GM21619 (cell line): ENCODE data around the gene TOX2.
"Not testable (repeated sequence)": the region's sequence is repeated elsewhere in the genome, so short reads cannot be mapped to it uniquely, and the experiment has no call there.

Experiments
- ATAC-seq: cut with Tn5 transposase; IDR thresholded peaks from one replicate; pipeline ENCODE4 v1.9.1; 2021; ENCODE audit not compliant: unreplicated experiment

The TOX2 gene

DNA sequence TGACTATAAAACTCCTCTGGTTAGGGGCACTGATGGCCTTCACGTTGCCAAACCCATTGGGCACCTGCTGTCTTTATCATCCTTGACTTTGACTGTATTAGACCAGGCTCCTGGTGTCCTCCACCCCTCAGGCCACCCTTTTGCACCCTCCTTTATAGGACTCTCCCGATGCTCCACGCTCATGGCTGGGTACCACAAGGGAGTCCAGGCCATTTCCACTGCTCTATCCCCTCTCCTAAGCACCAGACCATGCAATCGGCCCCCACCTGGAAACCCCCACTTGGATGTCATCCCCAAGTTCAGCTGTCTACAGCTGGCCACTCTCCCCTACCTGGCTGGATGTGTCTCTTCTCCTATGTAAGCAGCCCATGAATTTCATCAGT, 115.2 kb downstream of the TOX2 start:
- no peak for ATAC-seq

DNA sequence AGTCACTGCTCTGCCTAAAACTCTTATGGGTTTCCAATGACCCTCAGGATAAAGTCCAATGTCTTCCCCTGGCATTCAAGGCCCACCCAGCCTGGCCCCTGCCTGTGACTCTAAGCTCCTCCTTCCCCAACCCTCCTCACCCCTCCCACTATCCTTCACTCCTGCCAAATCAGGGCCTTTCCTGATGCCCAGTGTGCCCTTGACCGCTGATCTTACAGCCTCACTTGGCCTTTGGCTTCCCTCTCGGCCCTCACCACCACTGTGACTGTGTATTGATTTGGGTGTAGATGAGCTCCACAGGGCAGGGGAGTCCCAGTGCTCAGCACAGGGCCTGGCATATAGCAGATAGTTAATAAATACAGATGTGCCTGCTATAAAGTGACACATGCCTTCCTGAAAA, 115.7 kb downstream of the TOX2 start:
- no peak for ATAC-seq

DNA sequence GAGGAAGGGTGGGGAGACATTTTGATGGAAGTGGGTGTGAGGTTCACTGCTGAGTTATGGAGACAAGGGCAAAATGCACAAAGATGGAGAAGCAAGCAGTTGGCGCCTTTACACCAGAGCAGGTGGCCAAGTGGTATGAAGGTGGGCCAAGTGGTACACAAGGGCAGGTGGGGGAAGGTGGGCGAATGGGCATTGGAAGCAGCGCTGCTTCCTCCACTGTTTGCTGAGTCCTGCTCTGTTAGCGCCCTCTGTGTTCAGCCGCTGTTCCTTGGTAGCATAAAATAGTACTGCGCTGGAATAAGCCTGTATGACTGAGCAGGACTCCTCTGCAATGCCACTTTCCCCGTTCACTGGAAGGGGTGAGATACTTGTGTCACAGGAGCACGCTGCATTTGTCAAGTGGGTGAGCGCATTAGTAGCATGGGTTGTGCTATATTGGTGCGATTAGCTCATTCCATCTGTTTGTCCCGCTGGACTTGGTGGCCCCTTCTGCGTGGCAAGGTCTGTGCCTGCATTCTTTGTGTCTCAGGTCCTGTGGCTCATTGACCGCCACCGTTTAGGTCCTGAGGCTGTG, 116.4 kb downstream of the TOX2 start:
- ATAC-seq: no peak

DNA sequence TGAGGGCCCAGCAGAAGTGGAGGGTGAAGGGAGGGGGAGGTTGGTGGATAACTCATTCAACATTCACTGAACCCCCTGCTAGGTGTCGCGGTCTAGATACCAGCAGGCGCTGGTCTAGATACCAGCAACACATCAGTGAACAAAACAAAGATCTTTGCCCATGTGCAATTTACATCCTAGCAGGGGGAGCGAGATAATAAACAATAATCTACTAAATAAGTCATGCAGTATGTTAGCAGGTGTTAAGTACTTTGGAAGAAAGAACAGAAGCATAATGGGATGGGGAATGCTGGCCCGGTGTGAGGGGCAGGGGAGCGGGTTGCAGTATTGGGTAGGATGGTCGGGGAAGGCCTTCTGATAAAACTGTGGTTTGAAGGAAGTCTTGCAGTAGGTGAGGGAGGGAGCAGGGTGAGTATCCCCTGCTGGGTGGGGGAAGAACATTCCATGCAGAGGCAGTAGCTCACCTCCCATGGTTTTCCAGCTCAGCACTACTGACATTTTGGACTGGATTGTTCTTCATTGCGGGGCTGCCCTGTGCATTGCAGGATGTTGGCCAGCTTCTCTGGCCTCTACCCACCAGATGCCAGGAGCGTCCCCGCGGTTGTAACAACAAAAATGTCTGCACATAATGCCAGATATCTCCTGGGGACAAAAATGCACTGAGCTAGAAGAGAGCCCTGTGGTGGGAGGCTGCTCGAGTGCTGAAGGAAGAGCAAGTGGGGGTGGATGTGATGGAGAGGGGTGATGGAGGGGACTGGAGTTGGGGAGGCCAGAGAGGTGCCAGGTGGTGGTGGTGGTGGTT, 117.3 kb downstream of the TOX2 start:
- ATAC-seq: no peak

DNA sequence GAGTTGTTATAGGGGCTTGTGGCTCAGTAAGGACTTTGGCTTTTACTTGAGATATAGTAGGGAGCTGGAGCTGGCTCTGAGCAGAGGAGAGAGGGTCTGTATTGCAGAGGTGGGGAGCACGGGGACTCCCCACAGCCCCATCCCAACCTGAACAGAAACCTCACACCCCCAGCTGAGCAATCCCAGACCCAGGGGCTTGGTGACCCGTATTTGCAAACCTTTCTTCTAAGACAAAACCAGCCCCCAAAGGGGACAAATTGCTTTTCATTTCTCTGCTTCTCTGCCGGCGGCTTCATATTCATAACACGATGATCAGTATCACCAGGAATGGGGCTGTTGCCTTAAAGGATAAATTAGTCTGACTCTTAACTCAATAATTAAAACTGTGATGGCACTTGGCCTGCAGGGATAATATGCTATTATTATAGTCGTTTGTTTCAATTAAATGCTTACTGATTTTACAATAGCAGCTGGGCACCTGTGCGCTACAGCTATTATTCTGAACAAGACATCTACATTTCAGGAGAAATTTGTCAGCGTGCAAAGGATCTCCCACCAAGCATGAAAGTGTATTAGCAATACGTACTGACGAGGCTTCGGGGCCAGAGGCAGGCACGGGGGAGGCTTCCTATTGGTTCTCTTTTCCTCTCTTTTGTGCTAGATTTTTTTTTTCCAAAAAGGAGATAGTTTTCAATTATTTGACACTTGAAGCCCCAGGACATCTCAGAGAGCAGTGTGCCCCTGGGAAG, 118.1 kb downstream of the TOX2 start:
- no peak for ATAC-seq

DNA sequence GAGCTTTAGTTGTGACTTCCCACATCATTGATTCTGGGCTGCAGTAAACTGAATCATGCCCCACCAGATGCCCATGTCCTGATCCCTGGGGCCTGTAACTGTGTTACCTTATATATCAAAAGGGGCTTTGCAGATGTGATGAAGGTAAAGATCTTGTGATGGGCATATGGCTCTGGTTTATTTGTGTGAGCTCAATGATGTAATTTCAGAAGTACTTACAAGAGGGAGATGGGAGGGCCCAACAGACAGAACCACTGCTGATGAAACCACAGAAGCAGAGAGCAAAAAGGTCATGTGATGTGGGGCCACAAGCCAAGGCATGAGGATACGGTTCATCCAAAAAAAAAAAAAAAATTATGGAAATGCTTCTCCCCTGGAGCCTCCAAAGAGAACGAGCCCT, 118.7 kb downstream of the TOX2 start:
- ATAC-seq: no peak

DNA sequence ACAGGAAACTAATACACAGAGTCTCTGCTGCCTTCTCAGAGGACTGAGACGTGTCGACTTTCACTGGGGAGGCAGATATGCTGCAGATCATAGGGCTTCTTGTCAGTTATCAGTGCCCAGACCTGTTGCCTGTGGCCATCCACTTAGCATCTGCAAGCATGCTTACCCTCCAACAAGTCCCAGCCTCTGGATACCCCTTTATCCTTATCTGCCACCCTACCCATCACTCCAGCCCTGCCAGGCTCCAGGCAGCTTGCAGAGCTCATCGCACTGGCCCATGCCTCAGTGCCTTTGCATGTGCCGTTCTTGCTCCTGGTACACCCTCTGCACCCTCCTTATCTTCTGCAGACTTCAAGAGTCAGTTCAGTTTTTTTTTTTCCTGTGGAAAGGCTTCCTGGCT, 119.2 kb downstream of the TOX2 start:
- ATAC-seq: no peak

DNA sequence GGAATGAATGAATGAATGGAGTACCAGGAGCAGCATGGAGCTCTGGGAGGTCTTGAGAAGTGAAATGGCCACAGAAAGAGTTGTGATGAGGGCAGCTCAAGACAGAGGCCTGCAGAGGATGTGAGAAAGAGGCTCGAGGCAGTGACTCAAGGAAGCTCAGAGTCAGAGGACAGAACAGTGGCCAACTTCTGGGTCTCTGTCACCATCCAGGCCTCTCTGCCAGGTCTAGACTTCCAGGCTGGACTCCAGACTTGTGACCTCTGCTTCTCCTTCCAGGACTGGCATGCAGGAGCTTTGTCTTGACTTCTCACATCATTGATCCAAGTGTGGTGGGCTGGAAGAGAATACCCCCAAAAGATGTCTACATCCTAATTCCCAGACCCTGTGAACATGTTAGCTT, 119.8 kb downstream of the TOX2 start:
- ATAC-seq: no peak

DNA sequence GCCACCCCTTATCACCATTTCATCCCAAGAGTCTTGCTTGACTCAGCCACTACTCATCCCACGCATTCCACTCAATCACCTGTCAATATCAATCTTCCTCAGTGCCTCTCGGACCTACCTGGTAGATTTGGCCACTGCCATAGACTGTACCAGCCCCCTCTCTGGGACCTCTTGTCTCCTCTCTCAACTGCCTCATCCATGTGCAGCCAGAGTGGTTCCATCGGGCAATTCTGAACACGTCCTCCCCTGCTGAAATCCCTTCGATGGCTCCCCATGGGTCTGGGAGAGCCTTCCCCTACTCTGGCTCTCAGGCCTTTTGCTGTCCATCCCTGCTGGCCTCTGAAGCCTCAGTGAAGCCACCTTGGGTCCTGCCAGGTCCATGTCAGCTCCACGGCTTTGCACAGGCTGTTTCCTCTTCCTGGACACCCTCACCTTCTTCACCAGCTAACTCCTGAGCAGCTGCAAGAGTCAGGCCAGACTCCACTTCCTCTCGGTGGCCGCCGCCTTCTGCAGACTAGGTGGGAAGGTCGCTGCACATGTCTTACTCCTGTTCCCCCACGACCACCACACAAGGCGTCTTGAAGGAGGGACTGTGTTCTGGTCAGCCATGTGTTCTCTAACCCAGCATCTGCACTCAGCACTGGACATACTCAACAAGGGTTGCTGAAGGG, 120.4 kb downstream of the TOX2 start:
- no peak for ATAC-seq

DNA sequence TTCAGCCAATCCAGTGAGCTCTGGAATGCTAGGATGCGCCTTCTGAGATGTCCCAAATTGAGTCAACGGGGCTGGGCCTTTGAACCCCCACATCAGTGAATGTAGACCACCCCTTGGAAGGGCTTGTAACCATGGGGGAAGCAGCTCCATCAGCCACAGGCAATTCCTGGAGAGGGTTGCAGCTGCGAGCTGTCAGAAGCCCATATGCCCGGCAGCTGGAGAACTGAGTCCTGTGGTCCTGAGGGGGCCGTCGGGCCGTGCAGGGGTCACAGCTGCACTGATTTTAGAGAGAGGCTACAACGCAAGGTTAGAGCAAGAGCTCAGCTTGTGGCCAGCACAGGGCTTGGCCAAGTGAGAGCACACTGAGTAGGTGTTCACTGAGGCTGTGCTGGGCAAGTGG, 121.3 kb downstream of the TOX2 start:
- ATAC-seq: no peak

DNA sequence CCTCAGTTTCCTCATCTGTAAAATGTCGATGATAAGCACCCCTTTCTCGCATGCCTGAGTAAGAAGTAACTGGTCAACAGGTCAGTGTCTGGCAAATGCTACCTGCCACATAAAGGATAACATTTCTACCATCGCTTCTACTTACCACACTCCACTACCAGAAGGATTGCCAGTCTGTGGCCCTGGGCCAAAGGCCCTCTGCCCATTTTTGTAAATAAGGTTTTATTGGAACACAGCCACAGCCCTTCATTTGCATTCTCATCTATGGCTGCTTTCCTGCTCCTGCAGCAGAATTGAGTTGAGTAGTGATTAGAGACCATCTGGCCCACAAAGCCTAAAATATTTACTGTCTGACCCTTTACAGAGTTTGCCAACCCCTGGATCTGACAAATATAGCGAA, 121.8 kb downstream of the TOX2 start:
- no peak for ATAC-seq

DNA sequence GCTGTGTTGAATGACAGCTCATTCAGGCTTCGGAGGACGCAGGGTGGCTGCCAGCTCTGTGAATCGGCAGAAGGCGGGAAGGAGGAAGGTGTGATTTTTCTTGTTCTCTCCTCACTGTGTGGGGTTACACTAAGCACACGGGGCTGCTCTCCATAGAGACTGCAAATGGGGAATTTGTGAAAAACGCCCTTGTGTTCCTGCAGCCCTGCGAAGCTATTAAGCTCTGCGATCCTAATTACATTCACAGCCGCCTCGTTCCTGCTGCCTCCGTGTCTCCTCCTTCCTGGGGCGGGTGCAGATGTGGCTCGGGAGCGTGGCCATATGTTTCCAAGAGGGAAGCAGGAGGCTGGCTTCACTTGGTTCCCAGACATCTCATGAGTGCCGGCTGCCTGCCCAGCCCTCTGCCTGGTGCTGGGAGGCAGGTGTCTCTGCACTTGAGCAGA, 124.0 kb downstream of the TOX2 start:
- ATAC-seq: no peak

DNA sequence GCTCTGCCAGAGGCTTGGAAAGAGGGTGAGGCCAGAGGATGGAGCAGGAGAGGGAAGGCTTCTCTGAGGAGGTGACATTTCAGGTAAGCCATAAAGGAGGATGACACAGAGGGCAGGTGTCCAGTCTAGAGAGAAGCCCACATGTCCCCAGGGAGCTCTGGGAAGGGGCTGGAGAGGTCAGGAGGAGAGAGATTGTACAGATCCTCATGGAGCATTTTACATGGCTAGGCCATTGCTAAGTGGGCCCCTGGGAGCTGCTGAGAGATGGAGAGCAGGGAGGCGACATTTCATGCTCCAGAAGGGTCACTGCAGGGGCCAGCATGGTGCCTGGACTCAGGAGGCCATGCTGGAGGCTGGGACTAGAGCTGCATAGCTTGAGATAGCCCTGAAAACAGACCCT, 124.5 kb downstream of the TOX2 start:
- no peak for ATAC-seq

DNA sequence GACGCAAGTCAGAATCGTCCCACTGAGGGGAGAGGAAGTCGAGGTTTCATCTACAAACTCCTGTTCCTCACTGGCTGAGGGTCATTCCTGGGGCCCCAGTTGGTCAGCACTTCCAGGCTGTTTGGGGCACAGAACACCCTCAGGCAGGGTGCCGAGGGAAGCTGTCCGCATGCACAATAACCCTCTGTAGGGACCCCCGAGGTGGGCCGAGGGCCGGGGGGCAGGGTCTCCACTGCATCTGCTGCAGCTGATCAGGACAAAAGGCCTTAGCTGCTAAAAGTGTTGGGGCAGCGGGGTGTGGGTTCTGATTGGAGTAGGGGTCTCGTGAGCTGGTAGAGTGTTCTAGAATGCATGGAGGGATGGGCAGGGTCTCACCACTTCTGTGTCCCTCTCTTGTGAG, 125.1 kb downstream of the TOX2 start:
- ATAC-seq: no peak

DNA sequence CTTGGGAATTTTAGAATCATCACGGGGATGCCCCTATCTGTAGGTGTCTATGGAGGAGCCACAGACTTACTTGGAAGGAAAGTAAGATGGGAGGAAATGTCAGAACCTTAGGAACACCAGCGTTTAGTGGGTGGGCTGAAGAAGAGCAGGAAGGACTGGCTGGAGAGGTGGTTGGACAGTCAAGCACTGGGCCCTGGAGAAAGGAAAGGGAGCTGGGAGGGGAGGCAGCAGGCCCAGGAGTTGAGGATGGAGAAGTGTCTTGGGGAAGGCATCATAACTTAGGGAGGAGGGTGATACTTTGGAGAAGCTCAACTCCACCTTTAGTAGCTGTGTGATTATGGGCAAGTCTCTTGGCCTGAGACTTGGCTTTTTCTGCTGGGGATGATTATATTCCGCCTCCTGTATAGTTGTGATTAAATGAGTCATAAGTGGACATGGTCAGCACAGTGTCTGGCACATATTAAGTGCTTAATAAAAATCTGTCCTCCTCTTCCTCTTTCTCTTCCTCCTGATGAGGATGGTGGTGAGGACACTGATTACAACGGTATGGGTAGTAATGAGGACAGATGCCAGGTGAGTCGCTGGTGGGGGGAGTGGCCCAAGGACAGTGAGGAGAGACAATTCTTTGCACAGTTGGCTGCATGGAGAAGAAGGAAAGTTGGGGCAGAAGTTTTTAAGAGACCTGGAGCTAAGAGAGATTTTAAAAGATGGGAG, 125.7 kb downstream of the TOX2 start:
- no peak for ATAC-seq

DNA sequence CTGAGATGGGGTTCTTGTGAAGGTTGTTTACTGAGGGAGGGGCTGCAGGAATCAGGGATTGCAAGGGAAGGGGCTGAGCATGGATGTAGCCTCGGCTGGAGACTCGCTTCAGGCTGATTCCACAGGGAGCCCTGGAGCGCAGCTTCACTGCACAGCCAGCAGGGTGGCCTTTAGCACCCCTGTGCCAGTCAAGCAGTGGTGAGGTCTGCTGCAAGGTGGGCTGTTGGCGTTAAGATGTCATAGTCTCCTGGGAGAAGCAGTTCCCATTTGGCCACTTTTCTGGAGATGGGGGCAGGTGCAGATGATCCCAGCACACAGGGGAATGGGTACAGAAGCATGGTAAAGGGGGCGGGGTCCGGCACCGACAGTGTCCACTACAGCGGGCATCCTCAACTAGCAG, 126.3 kb downstream of the TOX2 start:
- no peak for ATAC-seq

DNA sequence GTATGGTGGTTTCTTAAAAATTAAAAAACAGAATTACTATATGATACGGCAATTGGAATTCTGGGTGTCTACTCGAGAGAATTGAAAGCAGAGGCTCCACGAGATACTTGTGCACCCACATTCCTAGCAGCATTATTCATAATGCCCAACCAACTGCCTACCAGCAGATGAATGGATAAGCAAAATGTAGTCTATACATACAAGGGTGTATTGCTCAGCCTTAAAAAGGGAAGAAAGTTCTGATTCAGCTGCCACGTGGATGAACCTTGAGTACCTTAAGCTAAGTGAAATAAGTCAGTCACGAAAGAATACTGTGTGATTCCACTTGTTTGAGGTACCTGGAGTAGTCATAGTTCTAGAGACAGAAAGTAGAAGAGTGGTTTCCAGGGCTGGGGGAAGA, 130.1 kb downstream of the TOX2 start:
- not testable (repeated sequence) for ATAC-seq

DNA sequence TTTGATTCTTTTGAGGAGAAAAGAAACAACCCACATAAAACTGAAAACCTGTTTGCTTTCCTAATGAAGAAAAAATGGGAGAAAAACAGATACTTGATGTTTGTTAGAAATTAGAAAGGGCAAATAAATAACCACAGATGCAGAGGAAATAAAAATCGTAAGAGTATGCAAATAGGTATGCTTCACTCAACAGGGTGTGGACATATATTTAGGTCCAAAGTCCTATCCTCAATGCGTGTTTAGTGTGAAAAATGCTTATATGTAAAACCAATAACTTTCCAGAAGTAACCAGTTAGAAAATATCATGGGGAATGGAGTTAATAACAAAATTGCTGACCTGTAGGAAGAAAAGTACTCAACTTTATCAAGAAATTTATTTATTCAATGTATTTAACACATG, 135.7 kb downstream of the TOX2 start:
- no peak for ATAC-seq

DNA sequence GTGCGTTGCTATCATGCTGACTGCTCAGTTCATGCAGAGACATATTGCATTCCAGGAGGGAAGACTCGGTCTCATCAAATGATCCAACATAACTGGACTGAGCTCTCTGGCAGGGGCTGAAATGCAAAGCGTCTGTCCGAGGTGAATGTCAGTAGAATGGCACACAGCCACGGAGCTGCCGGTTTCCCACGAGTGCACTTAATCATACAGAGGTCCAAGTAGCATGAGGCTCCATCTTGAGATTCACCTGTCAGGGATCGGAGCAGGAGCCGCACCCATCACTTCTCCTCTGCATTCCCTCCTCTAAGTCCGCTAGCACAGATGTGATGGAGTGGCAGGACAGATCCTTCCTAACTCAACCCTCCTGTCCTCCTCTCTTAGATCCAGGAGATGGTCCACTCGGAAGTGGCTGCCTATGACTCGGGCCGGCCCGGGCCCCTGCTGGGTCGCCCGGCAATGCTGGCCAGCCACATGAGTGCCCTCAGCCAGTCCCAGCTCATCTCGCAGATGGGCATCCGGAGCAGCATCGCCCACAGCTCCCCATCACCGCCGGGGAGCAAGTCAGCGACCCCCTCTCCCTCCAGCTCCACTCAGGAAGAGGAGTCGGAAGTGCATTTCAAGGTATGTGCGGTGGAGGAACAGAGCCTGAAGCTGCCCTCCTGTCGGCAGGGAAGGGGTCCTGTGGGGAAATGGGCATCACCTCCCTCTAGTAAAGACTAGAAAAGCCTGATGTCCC, 136.4 kb downstream of the TOX2 start:
- ATAC-seq: no peak

DNA sequence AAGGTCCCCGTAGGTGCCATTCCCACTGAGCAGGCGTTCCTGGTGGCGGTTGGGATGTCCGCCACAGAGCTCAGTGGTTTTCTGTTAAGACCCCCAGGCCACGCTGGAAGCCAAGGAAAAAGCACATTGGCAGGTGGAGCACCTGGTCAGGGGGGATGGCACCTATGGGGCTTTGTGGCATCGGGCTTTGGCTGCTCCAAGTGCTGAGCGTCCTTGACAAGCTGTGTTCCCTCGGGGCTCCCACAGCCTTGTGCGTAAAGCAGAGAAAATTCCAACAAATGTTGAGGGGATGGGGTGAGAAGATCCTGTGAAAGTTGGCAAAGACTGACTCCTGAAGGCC, 137.0 kb downstream of the TOX2 start:
- no peak for ATAC-seq

DNA sequence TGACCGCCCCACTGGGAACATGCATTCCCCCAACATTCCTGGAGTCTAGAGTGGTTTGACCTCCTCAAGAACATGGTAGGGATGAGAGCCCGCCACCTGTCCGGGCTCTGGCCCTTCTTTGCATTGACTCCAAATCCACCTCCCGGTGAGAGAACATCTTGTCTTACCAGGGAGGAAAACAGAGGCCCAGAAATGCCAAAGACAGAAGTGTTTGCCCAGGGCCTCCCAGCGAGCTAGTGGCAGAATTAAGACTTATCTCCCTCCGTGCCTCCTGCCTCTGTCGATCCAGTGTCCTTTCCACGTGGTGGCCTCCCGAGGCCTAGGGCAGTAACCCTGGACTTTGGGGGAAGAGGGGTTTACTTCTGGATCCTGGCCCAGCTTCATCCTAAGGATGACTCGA, 137.5 kb downstream of the TOX2 start:
- ATAC-seq: no peak
